Right ventricle myocardium inferior (tissue), 1 donor: ENCODE data around the gene HEATR5A. TPM values are rescaled to one million over a fixed set of nuclear protein-coding genes. Genes with fewer than 3 reads are reported as not detected.
A peak's percentile ranks its signal among the peaks of the same experiment; 100 is the strongest.
"Not testable (repeated sequence)": the region's sequence is repeated elsewhere in the genome, so short reads cannot be mapped to it uniquely, and the experiment has no call there.

Experiments
- ATAC-seq: fragments of 200-7000 bp; cut with Tn5 transposase; one replicate; pipeline ENCODE4 v1.9.1; 2020; ENCODE audit warnings: mild to moderate bottlenecking, moderate library complexity
- DNase-seq: peaks from one replicate; pipeline ENCODE4 v3.0.0; 2021; ENCODE audit errors: missing footprints
- intact Hi-C: fragments of 100-400 bp; cut with DNase I; formaldehyde crosslinking; loops from one replicate; pipeline ENCODE4 v1.11.0; 2022
- long read RNA-seq: library from polyadenylated mRNA; unstranded; transcript quantifications from one replicate; pipeline ENCODE4 v2.0.0, GENCODE V29; 2021
- total RNA-seq: library from RNA; stranded (reverse); fragmentation: NEBNext Ultra II Directional; extraction: Animal tissue kit (Norgen Biotek cat#: 25700); gene quantifications from one replicate; pipeline ENCODE4 v1.2.1, GENCODE V29; 2021
- donor health status: DM: no; HTN: yes; CAD: no; lungs with severe emphysema.

Gene HEATR5A
- total RNA-seq: 48.1 TPM
- long read RNA-seq, full-length matches to known transcripts: 1 of 6 reads
- long read RNA-seq, partial matches to known transcripts: 4 of 6 reads
- long read RNA-seq, other reads (novel, unspliced or antisense): 1 of 6 reads

- ATAC-seq (peak; percentile 99), DNase-seq (peak; percentile 98)
- intact Hi-C loops: loop anchor here (2.0 kb wide), 1 partner anchor 36 kb away; the partner anchor contains the start of gene DTD2
Observed at GRCh38 chr14:31420319-31421111, at the start of gene HEATR5A. Gene HEATR5A (minus strand): TSS chr14:31420550. CDS start chr14:31402975, 17,575 bp downstream.

- DNase-seq: no peak
- ATAC-seq: no peak
- intact Hi-C loops: no loop called here
Observed at GRCh38 chr14:31466554-31466953, 46.2 kb upstream of the HEATR5A start.

- ATAC-seq (no peak), DNase-seq (no peak)
- intact Hi-C loops: no loop called here
Observed at GRCh38 chr14:31465111-31465510, 44.8 kb upstream of the HEATR5A start.

DNA sequence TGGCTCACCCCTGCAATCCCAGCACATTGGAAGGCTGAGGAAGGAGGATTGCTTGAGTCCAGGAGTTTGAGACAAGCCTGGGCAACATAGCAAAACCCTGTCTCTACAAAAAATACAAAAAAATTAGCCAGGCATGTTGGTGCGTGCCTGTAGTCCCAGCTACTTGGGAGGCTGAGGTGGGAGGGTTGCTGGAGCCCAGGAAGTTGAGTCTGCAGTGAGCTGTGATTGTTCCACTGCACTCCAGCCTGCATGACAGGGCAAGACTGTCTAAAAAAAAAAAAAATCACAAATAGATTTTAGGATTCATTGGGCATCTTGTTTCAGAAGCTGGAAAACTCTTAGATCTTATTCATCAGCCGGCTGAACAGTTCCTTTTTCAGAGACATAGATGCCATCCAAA, 42.1 kb upstream of the HEATR5A start:
- ATAC-seq, DNase-seq, intact Hi-C loops: not testable (repeated sequence)

GRCh38 chr14:31461545-31461944, 41.2 kb upstream of the HEATR5A start:
- ATAC-seq (no peak), DNase-seq (no peak)
- intact Hi-C loops: no loop called here

DNA sequence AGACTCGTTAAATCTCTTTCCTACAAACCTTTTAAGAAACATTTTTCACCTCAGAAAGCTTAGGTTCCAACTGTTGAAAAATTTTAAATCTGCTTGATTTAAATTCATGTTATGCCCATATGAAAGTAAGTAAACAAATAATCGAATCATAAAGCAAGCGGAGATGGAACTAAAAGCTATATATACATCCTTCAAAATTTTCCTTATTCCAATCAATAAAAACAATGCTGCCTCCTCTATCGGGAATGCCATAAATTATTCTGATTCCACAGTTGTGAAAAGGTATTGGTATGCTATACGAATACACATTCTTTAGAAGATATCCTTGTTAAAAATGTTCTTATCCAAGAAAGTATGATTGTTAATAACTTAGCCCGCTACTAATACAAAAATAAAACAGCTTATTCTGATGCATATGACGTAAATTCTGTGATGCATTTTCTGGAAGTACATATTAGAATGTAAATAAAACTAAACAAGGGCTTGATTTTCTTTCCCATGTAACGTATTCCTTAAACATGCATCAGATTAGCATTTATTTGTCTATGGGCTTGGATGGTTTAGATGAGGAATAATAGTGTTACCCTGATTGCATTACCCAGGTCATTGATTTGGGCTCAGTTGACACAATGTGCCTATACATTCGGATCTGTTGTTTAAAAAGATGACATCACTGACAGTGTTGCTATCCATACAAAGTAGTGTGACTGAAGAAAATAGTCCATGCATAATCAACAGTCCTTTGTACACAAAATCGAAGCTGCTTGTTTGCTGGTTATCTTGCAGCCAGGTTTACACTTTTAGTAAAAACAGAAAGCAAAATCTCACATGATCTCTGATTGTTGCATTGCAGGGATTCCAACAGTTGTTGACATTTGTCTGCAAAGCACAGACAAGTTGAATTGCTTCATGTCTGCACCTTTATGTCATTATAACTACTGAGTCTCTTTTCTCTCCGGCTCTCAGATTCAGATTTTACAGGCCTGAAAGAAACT, 37.6 kb upstream of the HEATR5A start:
- ATAC-seq (no peak), DNase-seq (no peak)
- intact Hi-C loops: loop anchor here (2.0 to 10.0 kb wide), 4 partner anchors 37 to 619 kb away; partner anchors contain the start of genes ARHGAP5 and HEATR5A

DNA sequence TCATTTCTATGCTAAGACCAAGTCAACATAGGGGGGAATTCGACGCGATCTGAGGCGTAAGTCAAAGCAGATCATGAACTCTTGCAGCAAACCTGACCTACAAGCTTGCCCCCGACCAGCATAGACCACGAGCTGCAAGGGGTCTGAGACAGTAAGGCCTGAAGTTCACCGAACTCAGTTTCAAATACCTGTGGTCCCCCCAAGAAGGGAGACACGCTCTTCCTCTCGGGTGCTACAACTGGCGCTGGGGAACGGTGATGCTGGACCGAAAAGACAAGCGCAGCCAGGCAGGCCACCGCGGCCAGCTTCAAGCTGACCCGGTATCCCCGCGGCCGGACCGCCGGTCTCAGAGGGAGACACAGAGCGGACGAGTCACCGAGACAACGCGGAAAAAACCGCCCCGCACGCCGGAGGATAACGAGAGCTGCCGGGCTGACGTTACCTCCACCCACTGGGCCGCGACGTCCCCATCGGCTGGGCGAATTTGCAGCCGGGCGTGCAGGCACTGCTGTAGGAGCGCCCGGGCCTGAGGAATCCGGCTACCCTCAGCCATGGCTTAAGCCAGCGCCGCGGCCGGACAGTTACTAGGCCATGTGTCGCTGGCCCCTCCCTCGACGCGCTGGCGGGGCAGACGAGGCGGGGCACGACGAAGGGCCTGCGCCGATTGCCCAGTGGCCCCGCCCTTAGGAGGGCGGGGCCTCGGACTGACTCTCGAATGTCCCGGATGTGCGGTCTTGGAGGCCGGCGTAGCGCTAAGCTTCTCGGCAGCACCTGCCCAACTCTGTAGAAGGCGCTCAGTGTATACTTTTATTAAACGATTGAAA, 36.7 kb upstream of the HEATR5A start, which contains the start of gene DTD2:
TSS of gene DTD2 (minus strand) at position 666 of the 824 bp plus-strand sequence. CDS start at position 553, 113 bp downstream.
- intact Hi-C loops: loop anchor here (2.0 to 10.0 kb wide), 4 partner anchors 36 to 620 kb away; partner anchors contain the start of genes ARHGAP5 and HEATR5A
- DNase-seq (peak; percentile 99), ATAC-seq (peak; percentile 100)

DNA sequence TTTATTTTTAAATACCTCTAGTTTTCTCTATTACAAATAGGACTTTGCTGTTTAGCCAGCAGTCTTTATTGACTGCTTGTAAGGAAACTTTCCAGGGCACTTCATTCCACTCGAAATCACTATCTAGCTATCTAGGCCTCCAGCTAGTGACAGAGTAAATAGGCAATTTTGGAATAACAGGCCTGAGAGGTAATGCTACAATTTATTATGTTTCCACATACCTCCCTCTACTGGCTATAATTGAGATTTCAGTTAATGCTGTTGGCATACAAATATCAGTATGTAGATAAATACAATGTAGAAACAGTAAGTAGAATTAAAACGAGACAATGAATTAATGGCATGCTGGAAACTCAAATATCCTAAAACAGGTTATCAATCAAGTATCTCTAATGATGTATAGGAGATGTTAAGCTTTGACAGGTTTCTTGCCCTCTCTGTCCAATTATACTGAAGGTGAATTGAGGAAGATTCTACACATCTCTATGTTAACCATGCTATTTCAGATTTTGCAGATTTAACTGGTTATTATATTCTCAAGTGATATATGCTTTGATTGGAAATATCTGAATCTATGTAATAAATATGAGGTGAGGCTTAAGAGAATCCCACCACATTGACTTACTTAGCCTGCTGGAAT, 29.7 kb upstream of the HEATR5A start:
- ATAC-seq: no peak
- DNase-seq: no peak
- intact Hi-C loops: loop anchor here (10.0 kb wide), 1 partner anchor 475 kb away; no protein-coding TSS in a partner anchor

DNA sequence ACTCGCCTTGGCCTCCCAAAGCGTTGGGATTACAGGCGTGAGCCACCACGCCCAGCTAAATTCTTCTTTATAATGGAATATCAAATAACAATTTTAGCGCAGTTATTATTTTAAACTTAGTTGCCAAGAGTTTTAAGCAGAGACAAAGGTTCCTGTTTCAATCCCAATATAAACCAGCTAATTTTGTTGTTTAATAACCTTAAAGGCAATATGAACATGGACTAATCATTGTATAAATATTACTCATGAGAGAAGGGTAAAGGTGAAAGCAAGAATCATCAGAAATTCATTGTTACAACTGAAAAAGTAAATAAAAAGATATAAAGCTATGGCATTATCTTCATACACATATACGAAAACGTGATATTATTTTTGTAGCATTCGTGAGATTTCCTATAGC, 28.8 kb upstream of the HEATR5A start:
- intact Hi-C loops: no loop called here
- DNase-seq (no peak), ATAC-seq (no peak)

- intact Hi-C loops: no loop called here
- DNase-seq (no peak), ATAC-seq (no peak)
Observed at GRCh38 chr14:31445703-31446102, 25.4 kb upstream of the HEATR5A start.

- no peak for DNase-seq
- no peak for ATAC-seq
- intact Hi-C loops: no loop called here
Observed at GRCh38 chr14:31442284-31442683, 21.9 kb upstream of the HEATR5A start.

DNA sequence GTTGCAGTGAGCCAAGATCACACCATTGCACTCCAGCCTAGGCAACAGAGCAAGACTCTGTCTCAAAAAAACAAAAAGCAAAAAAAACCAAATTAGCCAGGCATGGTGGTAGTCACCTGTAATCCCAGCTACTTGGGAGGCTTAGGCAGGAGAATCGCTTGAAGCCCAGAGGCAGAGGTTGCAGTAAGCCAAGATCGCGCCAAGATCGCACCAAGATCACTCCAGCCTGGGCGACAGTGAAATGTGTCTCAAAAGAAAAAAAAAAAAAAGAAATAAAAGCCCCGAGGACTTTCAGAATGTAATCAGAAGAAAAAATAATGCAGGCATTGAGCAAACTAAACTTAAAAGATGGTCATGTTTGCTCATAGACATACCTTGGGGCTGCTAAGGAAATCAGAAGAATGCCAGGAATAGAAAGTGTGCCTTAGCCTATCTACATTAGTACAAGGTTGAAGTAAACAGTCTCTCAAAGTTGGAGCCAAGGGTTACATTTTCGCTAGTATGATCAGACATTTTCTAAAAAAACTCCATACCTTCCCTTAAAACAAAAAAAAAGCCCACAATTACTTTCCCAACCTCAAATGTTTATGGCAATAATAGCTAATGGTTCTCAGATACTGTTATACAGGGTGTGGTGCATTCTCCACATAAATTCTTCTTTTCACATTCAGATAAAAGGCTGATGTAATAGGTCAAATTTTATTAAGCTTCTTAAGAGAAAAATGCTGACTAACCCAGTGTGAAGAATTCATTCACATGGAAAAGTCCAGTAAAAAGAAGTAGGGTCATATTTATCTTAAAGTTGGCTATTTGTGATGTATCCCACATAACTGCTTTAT, 21.1 kb upstream of the HEATR5A start:
- DNase-seq (no peak), ATAC-seq (peak; percentile 64)
- intact Hi-C loops: no loop called here

- intact Hi-C loops: no loop called here
- DNase-seq (no peak), ATAC-seq (no peak)
Observed at GRCh38 chr14:31440280-31440679, 19.9 kb upstream of the HEATR5A start.

- DNase-seq (no peak), ATAC-seq (no peak)
- intact Hi-C loops: no loop called here
Observed at GRCh38 chr14:31439561-31439960, 19.2 kb upstream of the HEATR5A start.

DNA sequence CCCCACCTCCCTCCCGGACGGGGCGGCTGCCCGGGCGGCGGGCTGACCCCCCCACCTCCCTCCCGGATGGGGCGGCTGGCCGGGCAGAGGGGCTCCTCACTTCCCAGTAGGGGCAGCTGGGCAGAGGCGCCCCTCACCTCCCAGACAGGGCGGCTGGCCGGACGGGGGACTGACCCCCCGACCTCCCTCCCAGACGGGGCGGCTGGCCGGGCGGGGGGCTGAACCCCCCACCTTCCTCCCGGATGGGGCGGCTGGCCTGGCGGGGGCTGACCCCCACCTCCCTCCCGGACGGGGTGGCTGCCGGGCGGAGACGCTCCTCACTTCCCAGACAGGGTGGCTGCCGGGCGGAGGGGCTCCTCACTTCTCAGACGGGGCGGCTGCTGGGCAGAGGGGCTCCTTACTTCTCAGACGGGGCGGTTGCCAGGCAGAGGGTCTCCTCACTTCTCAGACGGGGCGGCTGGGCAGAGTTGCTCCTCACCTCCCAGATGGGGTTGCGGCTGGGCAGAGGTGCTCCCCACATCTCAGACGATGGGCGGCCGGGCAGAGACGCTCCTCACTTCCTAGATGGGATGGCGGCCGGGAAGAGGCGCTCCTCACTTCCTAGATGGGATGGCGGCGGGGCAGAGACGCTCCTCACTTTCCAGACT, 16.8 kb upstream of the HEATR5A start:
- DNase-seq, ATAC-seq, intact Hi-C loops: not testable (repeated sequence)

DNA sequence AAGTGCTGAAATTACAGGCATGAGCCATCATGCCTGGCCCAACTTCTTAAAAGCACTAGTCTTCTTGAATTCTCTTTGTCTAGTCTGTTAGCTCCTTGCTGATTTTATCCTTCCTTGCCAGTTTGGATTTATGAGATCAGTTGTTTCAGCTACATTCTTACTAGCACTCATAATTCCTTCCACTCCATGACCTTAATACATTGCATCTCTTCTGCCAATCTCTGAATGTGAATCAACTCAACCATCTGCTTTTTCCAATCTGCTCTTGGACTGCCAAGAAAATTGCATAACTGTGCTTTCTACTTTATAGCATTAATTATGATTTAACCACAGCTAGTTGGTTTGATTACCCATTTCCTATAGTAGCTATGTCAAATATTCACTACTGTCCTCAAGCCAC, 14.9 kb upstream of the HEATR5A start:
- no peak for DNase-seq
- peak; percentile 83 for ATAC-seq
- intact Hi-C loops: no loop called here
